H1 (cell line): ENCODE results near the gene MYL11. TPM values are rescaled to one million over a fixed set of nuclear protein-coding genes. Genes with fewer than 3 reads are reported as not detected.

ENCODE experiments used
- CTCF ChIA-PET: fragments of 300-600 bp; sonication (Branson Sonifier 250); formaldehyde crosslinking; loops from one replicate; lab custom pipeline; 2021; ENCODE audit not compliant: partially characterized antibody; lab: Charles Lee
- POLR2A ChIA-PET: fragments of 300-600 bp; sonication (Branson Sonifier 250); formaldehyde crosslinking; loops from one replicate; lab custom pipeline; 2021; ENCODE audit warnings: inconsistent platforms; ENCODE audit not compliant: partially characterized antibody; lab: Charles Lee
- DNase-seq, 2 experiments: peaks; one replicate each; pipeline versions ENCODE4 v3.0.0 to v3.0.0-alpha.2; 2010 to 2022; ENCODE audit warnings: low spot score in 2 of 2, low read depth in 1 of 2, mixed read lengths in 1 of 2
- FAIRE-seq: peaks from 2 replicates; lab custom pipeline; 2011; peaks lifted over from hg19 to GRCh38; lab: Jason Lieb, UNC
- H2AFZ ChIP-seq: 2 replicates; pipeline ENCODE4 v1.8.1; 2012; ENCODE audit warnings: low read length, inconsistent platforms
- H2AK5ac ChIP-seq: 2 replicates; pipeline ENCODE4 v1.6.1; 2013; ENCODE audit warnings: low read depth, low read length
- H2BK120ac ChIP-seq: replicated peaks from 2 replicates; pipeline ENCODE3; 2013; ENCODE audit warnings: low read depth, low read length, inconsistent platforms
- H2BK12ac ChIP-seq: 2 replicates; pipeline ENCODE4 v1.6.1; 2013; ENCODE audit warnings: low read depth, low read length
- H2BK15ac ChIP-seq: 2 replicates; pipeline ENCODE4 v1.6.1; 2013; ENCODE audit warnings: low read length
- H2BK20ac ChIP-seq: 2 replicates; pipeline ENCODE4 v1.6.1; 2013; ENCODE audit warnings: low read length
- H2BK5ac ChIP-seq: 2 replicates; pipeline ENCODE4 v1.6.1; 2013; ENCODE audit warnings: low read depth, low read length
- H3K14ac ChIP-seq: 2 replicates; pipeline ENCODE4 v1.6.1; 2013; ENCODE audit warnings: inconsistent platforms; ENCODE audit not compliant: insufficient read length
- H3K18ac ChIP-seq: 2 replicates; pipeline ENCODE4 v1.6.1; 2013; ENCODE audit warnings: low read length; ENCODE audit errors: extremely low read depth
- H3K23ac ChIP-seq: 2 replicates; pipeline ENCODE4 v1.6.1; 2013; ENCODE audit warnings: inconsistent platforms; ENCODE audit not compliant: insufficient read length
- H3K23me2 ChIP-seq: 2 replicates; pipeline ENCODE4 v1.6.1; 2013; ENCODE audit warnings: low read depth, low read length
- H3K27ac ChIP-seq: 2 replicates; pipeline ENCODE4 v1.6.1; 2011; ENCODE audit warnings: low read depth, low read length, inconsistent platforms
- H3K27me3 ChIP-seq, 4 experiments: replicated peaks in 1 of 4; 1 replicate in 1 of 4; 2 replicates in 3 of 4; pipeline versions ENCODE4 v1.6.1 to v1.8.1; 2011 to 2013; ENCODE audit warnings: low read length in 3 of 4, mild to moderate bottlenecking in 3 of 4, inconsistent platforms in 2 of 4, mixed read lengths in 2 of 4, moderate library complexity in 1 of 4; ENCODE audit not compliant: control insufficient read depth in 3 of 4, insufficient read depth in 3 of 4; ENCODE audit errors: extremely low read depth in 1 of 4
- H3K36me3 ChIP-seq, 4 experiments: 2 replicates each; pipeline versions ENCODE4 v1.6.1 to v1.8.1; 2011 to 2013; ENCODE audit warnings: mild to moderate bottlenecking in 4 of 4, low read length in 3 of 4, moderate library complexity in 2 of 4, control low read depth in 1 of 4, inconsistent platforms in 1 of 4; ENCODE audit not compliant: insufficient read depth in 4 of 4, control insufficient read depth in 2 of 4
- H3K4ac ChIP-seq: replicated peaks from 2 replicates; pipeline ENCODE3; 2013; ENCODE audit warnings: low read length, low read depth, mixed read lengths, inconsistent platforms; ENCODE audit not compliant: insufficient read length
- H3K4me1 ChIP-seq, 4 experiments: replicated peaks in 1 of 4; 1 replicate in 1 of 4; 2 replicates in 3 of 4; pipeline versions ENCODE4 v1.6.1 to v1.8.1; 2011 to 2013; ENCODE audit warnings: low read length in 3 of 4, inconsistent platforms in 2 of 4, mixed read lengths in 1 of 4; ENCODE audit not compliant: insufficient read depth in 4 of 4, control insufficient read depth in 3 of 4
- H3K4me2 ChIP-seq, 2 experiments: 2 replicates each; pipeline versions ENCODE4 v1.6.1 to v1.8.1; 2011 to 2013; ENCODE audit warnings: low read depth in 2 of 2, low read length in 2 of 2, control low read depth in 1 of 2, inconsistent platforms in 1 of 2, mild to moderate bottlenecking in 1 of 2; ENCODE audit not compliant: insufficient read depth in 1 of 2
- H3K4me3 ChIP-seq, 4 experiments: fragments of 200-600, 300-600 bp in 1 of 4; sonication (generic), shearing (Covaris generic), sonication (Bioruptor Twin) in 1 of 4; 2 replicates each; pipeline versions ENCODE4 v1.5.1 to v1.8.1; 2011 to 2016; ENCODE audit warnings: low read length in 4 of 4, low read depth in 3 of 4, control low read depth in 2 of 4, inconsistent platforms in 2 of 4, mild to moderate bottlenecking in 2 of 4, mixed read lengths in 1 of 4, moderate library complexity in 1 of 4; ENCODE audit not compliant: insufficient read depth in 2 of 4; ENCODE audit errors: extremely low read depth in 1 of 4
- H3K56ac ChIP-seq: replicated peaks from 2 replicates; pipeline ENCODE3; 2013; ENCODE audit warnings: low read depth, mild to moderate bottlenecking, mixed read lengths, low read length, inconsistent platforms; ENCODE audit not compliant: insufficient read length
- H3K79me1 ChIP-seq: 2 replicates; pipeline ENCODE4 v1.6.1; 2013; ENCODE audit warnings: low read depth, low read length, control low read depth
- H3K79me2 ChIP-seq, 2 experiments: 2 replicates each; pipeline versions ENCODE4 v1.6.1 to v1.8.1; 2012 to 2013; ENCODE audit warnings: low read length in 2 of 2, mild to moderate bottlenecking in 2 of 2, inconsistent platforms in 1 of 2; ENCODE audit not compliant: insufficient read depth in 2 of 2, control insufficient read depth in 1 of 2
- H3K9ac ChIP-seq, 4 experiments: replicated peaks in 1 of 4; 1 replicate in 1 of 4; 2 replicates in 3 of 4; pipeline versions ENCODE4 v1.6.1 to v1.8.1; 2011 to 2013; ENCODE audit warnings: low read depth in 3 of 4, low read length in 3 of 4, control low read depth in 2 of 4, mild to moderate bottlenecking in 2 of 4, moderate library complexity in 2 of 4, inconsistent platforms in 1 of 4; ENCODE audit errors: extremely low read depth in 1 of 4
- H3K9me3 ChIP-seq, 2 experiments: 2 replicates each; pipeline versions ENCODE4 v1.6.1 to v1.8.1; 2012 to 2013; ENCODE audit warnings: mild to moderate bottlenecking in 2 of 2, moderate library complexity in 2 of 2, control low read depth in 1 of 2, inconsistent platforms in 1 of 2, low read depth in 1 of 2, low read length in 1 of 2, mixed read lengths in 1 of 2; ENCODE audit not compliant: insufficient read depth in 2 of 2
- H4K20me1 ChIP-seq, 2 experiments: replicated peaks in 1 of 2; 2 replicates each; pipeline versions ENCODE3 to v1.8.1; 2011 to 2013; ENCODE audit warnings: inconsistent platforms in 2 of 2, low read length in 2 of 2, mild to moderate bottlenecking in 1 of 2; ENCODE audit not compliant: insufficient read depth in 2 of 2, control insufficient read depth in 1 of 2
- H4K5ac ChIP-seq: 2 replicates; pipeline ENCODE4 v1.6.1; 2013; ENCODE audit warnings: low read length, low read depth, mixed read lengths, inconsistent platforms; ENCODE audit not compliant: insufficient read length
- H4K8ac ChIP-seq: 2 replicates; pipeline ENCODE4 v1.8.0; 2013; ENCODE audit warnings: mild to moderate bottlenecking, moderate library complexity, low read length, inconsistent platforms; ENCODE audit not compliant: insufficient read depth; ENCODE audit errors: extremely low read depth
- H4K91ac ChIP-seq: replicated peaks from 2 replicates; pipeline ENCODE3; 2013; ENCODE audit warnings: low read length, mixed read lengths, inconsistent platforms; ENCODE audit not compliant: insufficient read length
- BACH1 ChIP-seq: IDR thresholded peaks from 2 replicates; pipeline ENCODE4 v1.6.1; 2012; ENCODE audit warnings: low read length, improper control_type of control experiment
- CEBPB ChIP-seq: IDR thresholded peaks from 2 replicates; pipeline ENCODE4 v1.6.1; 2012; ENCODE audit warnings: low read depth, low read length
- CHD1 ChIP-seq: IDR thresholded peaks from 2 replicates; pipeline ENCODE4 v1.6.1; 2012; ENCODE audit warnings: low read depth, low read length, improper control_type of control experiment
- CREB1 ChIP-seq: IDR thresholded peaks from 2 replicates; pipeline ENCODE4 v1.6.1; 2012; ENCODE audit warnings: inconsistent platforms
- EP300 ChIP-seq, 2 experiments: IDR thresholded peaks; 1 replicate in 1 of 2; 2 replicates in 1 of 2; pipeline ENCODE4 v1.6.1; 2011 to 2012; ENCODE audit warnings: low read depth in 2 of 2, low read length in 2 of 2, mild to moderate bottlenecking in 2 of 2, borderline replicate concordance in 1 of 2, inconsistent platforms in 1 of 2, moderate library complexity in 1 of 2
- GTF2F1 ChIP-seq: IDR thresholded peaks from 2 replicates; pipeline ENCODE4 v1.6.1; 2012; ENCODE audit warnings: low read depth, low read length, improper control_type of control experiment, borderline replicate concordance
- HDAC2 ChIP-seq, 2 experiments: fragments of 300-600 bp in 1 of 2; sonication (generic) in 1 of 2; IDR thresholded peaks; 2 replicates each; pipeline ENCODE4 v1.6.1; 2011 to 2012; ENCODE audit warnings: low read depth in 2 of 2, low read length in 2 of 2, mild to moderate bottlenecking in 2 of 2, moderate library complexity in 2 of 2, borderline replicate concordance in 1 of 2, inconsistent platforms in 1 of 2
- POLR2A ChIP-seq, 2 experiments: IDR thresholded peaks; 1 replicate in 1 of 2; 2 replicates in 1 of 2; pipeline ENCODE4 v1.6.1; 2011; ENCODE audit warnings: low read depth in 2 of 2, low read length in 2 of 2, mild to moderate bottlenecking in 2 of 2; ENCODE audit errors: control extremely low read depth in 1 of 2
- TCF12 ChIP-seq: IDR thresholded peaks from 2 replicates; pipeline ENCODE4 v1.6.1; 2011; ENCODE audit warnings: low read depth, mild to moderate bottlenecking, low read length
- WGBS, 2 experiments: shearing (Covaris generic) in 1 of 2; methylation state at CpG; one replicate each; pipeline versions ENCODE4 v1.1.6 to v1.1.7; 2013 to 2015; ENCODE audit warnings: low lambda C conversion rate in 2 of 2, mixed read lengths in 2 of 2, inconsistent platforms in 1 of 2, low coverage in 1 of 2, missing lambda C conversion rate in 1 of 2; ENCODE audit not compliant: insufficient replicate concordance in 2 of 2, insufficient coverage in 1 of 2, insufficient read length in 1 of 2; ENCODE audit errors: extremely low coverage in 1 of 2, missing lambda C conversion rate in 1 of 2; 5-methylcytosine and 5-hydroxymethylcytosine counted together
- polyA plus RNA-seq, 7 experiments: library from polyadenylated mRNA; depleted of rRNA in 3 of 7; stranded (reverse) in 5 of 7; unstranded in 2 of 7; fragments of >200 nt in 5 of 7; fragments of 200-250 nt in 2 of 7; gene quantifications; 1 replicate in 5 of 7; 2 replicates in 1 of 7; 4 replicates in 1 of 7; pipeline versions ENCODE4 v1.2.1 to v1.2.3, GENCODE V29; 2011 to 2013; ENCODE audit warnings: missing spikeins in 2 of 7, mixed read lengths in 2 of 7
- total RNA-seq: library from RNA; stranded (reverse); fragmentation: NEBNext Ultra II Directional; extraction: Animal tissue kit (Norgen Biotek cat#: 25700); gene quantifications from 2 replicates; pipeline ENCODE4 v1.2.1, GENCODE V29; 2021

MYL11 gene
- total and polyA plus RNA-seq, 2 of the 8 experiments (the other 6 are each of a cell fraction or from before 2014, with no cell fraction given), result 1.2 to 1.4 TPM

DNA sequence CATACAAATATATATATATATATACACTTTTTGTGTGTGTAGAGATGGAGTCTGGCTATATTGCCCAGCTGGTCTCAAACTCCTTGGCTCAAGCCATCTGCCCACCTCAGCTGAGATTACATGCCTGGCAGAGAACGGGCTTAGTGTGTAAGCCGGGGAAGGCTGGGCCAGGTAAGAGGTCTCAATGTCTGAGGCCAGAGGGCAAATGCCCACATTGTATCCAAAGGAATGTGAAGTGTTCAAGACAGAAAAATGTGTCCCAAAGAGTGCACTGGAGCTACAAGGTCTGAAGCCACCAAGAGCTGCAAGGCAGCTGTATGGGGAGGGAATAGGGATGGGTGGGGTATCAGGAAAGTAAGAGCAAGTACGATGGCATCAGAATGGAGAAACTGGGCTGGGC is 28.3 kb upstream of the MYL11 start:
- no peak overlapping the region for H3K14ac ChIP-seq
- H3K9ac ChIP-seq, result no peak overlapping the region
- no peak overlapping the region for H2BK15ac ChIP-seq
- no peak overlapping the region for H2BK120ac ChIP-seq
- no peaks in the 10 kb centered on the region for H3K4me1 ChIP-seq
- H4K20me1 ChIP-seq, result peaks cover 0 to 3% of the 10 kb centered on the region in 2 experiments
- H4K8ac ChIP-seq, result no peak overlapping the region
- H3K23me2 ChIP-seq, result no peaks in the 10 kb centered on the region
- no peak overlapping the region for H2AK5ac ChIP-seq
- H3K18ac ChIP-seq, result no peak overlapping the region
- H2BK20ac ChIP-seq, result no peak overlapping the region
- H3K23ac ChIP-seq, result no peak overlapping the region
- no peak overlapping the region for H3K4me3 ChIP-seq
- H3K4me2 ChIP-seq, result no peak overlapping the region
- no peak overlapping the region for H2BK5ac ChIP-seq
- no peak overlapping the region for H3K56ac ChIP-seq
- WGBS, 2 experiments, result 85% methylated on average over 3 of the region's 3 CpGs; no CpG with 5 or more reads in 1 of the 2 experiments
- H3K27ac ChIP-seq, result no peak overlapping the region
- no peak overlapping the region for H2BK12ac ChIP-seq
- peaks cover 6 to 14% (median 11%) of the 10 kb centered on the region in 4 experiments; a peak in 6 of 8 replicates for H3K36me3 ChIP-seq
- DNase-seq, result no peak
- H4K91ac ChIP-seq, result no peak overlapping the region
- no peak overlapping the region for H2AFZ ChIP-seq
- no peaks in the 10 kb centered on the region for H3K9me3 ChIP-seq
- ChIA-PET POLR2A (interaction anchor here (1.0 to 2.3 kb wide), 2 partner anchors 10 to 37 kb away, joined by 4 to 14 read pairs; partner anchors contain the start of gene CD2BP2), CTCF (interaction anchor here (1.0 to 2.9 kb wide), 3 partner anchors 11 to 61 kb away, joined by 3 to 6 read pairs (median 3); partner anchors contain the start of gene ZNF771)
- no peaks in the 10 kb centered on the region for H3K79me2 ChIP-seq
- no peaks in the 10 kb centered on the region for H3K27me3 ChIP-seq
- no peak overlapping the region for H4K5ac ChIP-seq
- H3K79me1 ChIP-seq, result no peaks in the 10 kb centered on the region
- no peak for FAIRE-seq
- no peak overlapping the region for H3K4ac ChIP-seq
- TF ChIP-seq BACH1 (no peak), TCF12 (no peak), POLR2A (IDR thresholded peaks at IDR 0.05; ENCODE audit: control extremely low read depth in 1 of 2, low read depth in 2 of 2, low read length in 2 of 2) (no peak), EP300 (IDR thresholded peaks at IDR 0.05; ENCODE audit: borderline replicate concordance in 1 of 2, low read depth in 2 of 2, low read length in 2 of 2) (no peak), HDAC2 (IDR thresholded peaks at IDR 0.05; ENCODE audit: borderline replicate concordance in 1 of 2, low read depth in 2 of 2, low read length in 2 of 2) (no peak), CEBPB (no peak), CHD1 (no peak), CREB1 (no peak), GTF2F1 (no peak)
